Hepatocyte (in vitro differentiated cells): ENCODE results near the gene FAM83D. TPM values are rescaled to one million over a fixed set of nuclear protein-coding genes. Genes with fewer than 3 reads are reported as not detected.

Source experiments
- DNase-seq: peaks from one replicate; pipeline ENCODE4 v3.0.0-alpha.2; 2016; ENCODE audit warnings: low spot score
- H2AFZ ChIP-seq: fragments of 200-600 bp; sonication (generic); 2 replicates; pipeline ENCODE4 v1.6.0; 2016; ENCODE audit warnings: antibody characterized with exemption, mild to moderate bottlenecking
- H3K27ac ChIP-seq: fragments of 200-600 bp; sonication (generic); 2 replicates; pipeline ENCODE4 v1.5.1; 2016; ENCODE audit warnings: mild to moderate bottlenecking
- H3K27me3 ChIP-seq: fragments of 200-600 bp; sonication (generic); 2 replicates; pipeline ENCODE4 v1.6.1; 2016
- H3K36me3 ChIP-seq: fragments of 200-600 bp; sonication (generic); replicated peaks from 2 replicates; pipeline ENCODE4 v1.5.1; 2016; ENCODE audit warnings: low read depth; ENCODE audit not compliant: insufficient read depth
- H3K4me1 ChIP-seq: fragments of 200-600 bp; sonication (generic); 2 replicates; pipeline ENCODE4 v1.5.1; 2016; ENCODE audit warnings: mild to moderate bottlenecking, moderate library complexity; ENCODE audit not compliant: insufficient read depth
- H3K4me2 ChIP-seq: fragments of 200-600 bp; sonication (generic); 2 replicates; pipeline ENCODE4 v1.6.0; 2016
- H3K4me3 ChIP-seq: fragments of 200-600 bp; sonication (generic); 2 replicates; pipeline ENCODE4 v1.5.1; 2016; ENCODE audit warnings: mild to moderate bottlenecking
- H3K79me2 ChIP-seq: fragments of 200-600 bp; sonication (generic); 2 replicates; pipeline ENCODE4 v1.6.0; 2017; ENCODE audit warnings: mild to moderate bottlenecking
- H3K9me2 ChIP-seq: fragments of 200-600 bp; sonication (generic); replicated peaks from 2 replicates; pipeline ENCODE4 v1.6.0; 2017; ENCODE audit warnings: mild to moderate bottlenecking; ENCODE audit not compliant: insufficient read depth
- H3K9me3 ChIP-seq: fragments of 200-600 bp; sonication (generic); 2 replicates; pipeline ENCODE4 v1.5.1; 2016; ENCODE audit warnings: low read depth, mild to moderate bottlenecking
- H4K20me1 ChIP-seq: fragments of 200-600 bp; sonication (generic); 2 replicates; pipeline ENCODE4 v1.6.0; 2016; ENCODE audit warnings: mild to moderate bottlenecking; ENCODE audit not compliant: insufficient read depth, poor library complexity, severe bottlenecking
- CTCF ChIP-seq: fragments of 200-600 bp; sonication (generic); IDR thresholded peaks from 2 replicates; pipeline ENCODE4 v1.5.1; 2016; ENCODE audit warnings: antibody characterized with exemption, mild to moderate bottlenecking; ENCODE audit not compliant: poor library complexity
- EZH2 ChIP-seq: fragments of 200-600 bp; sonication (generic); IDR thresholded peaks from 2 replicates; pipeline ENCODE4 v1.6.1; 2016; ENCODE audit warnings: antibody characterized with exemption, mild to moderate bottlenecking, borderline replicate concordance
- EZH2phosphoT487 ChIP-seq: fragments of 200-600 bp; sonication (generic); IDR thresholded peaks from one replicate; pipeline ENCODE4 v1.6.1; 2018; ENCODE audit warnings: antibody characterized with exemption, mild to moderate bottlenecking, low read depth, moderate library complexity; ENCODE audit not compliant: unreplicated experiment, severe bottlenecking
- WGBS: methylation state at CpG from one replicate; pipeline ENCODE4 v1.1.6; 2016; ENCODE audit warnings: low lambda C conversion rate; ENCODE audit errors: missing lambda C conversion rate; 5-methylcytosine and 5-hydroxymethylcytosine counted together
- polyA plus RNA-seq: library from polyadenylated mRNA; unstranded; fragments of >200 nt; fragmentation: Nextera tagmentation; extraction: Ambion mirVana; gene quantifications from 2 replicates; pipeline ENCODE4 v1.2.1, GENCODE V29; 2016
- total RNA-seq: library from RNA; depleted of rRNA; stranded (reverse); fragments of >200 nt; gene quantifications from 2 replicates; pipeline ENCODE4 v1.2.3, GENCODE V29; 2014

The FAM83D gene
- total and polyA plus RNA-seq, 2 experiments from 2014 or later = 5.4 to 6.3 TPM

GRCh38 chr20:38961530-38962043, 35.4 kb downstream of the FAM83D start:
- Histone ChIP-seq H3K4me3 (peak overlapping the region; percentile 43), H3K79me2 (peaks cover 39% of the 10 kb centered on the region), H4K20me1 (no peaks in the 10 kb centered on the region), H3K9me3 (no peaks in the 10 kb centered on the region), H3K9me2 (no peaks in the 10 kb centered on the region), H2AFZ (peak overlapping the region; percentile 92), H3K27me3 (no peaks in the 10 kb centered on the region), H3K4me2 (peak overlapping the region; percentile 81), H3K36me3 (no peaks in the 10 kb centered on the region), H3K27ac (peak overlapping the region; percentile 58), H3K4me1 (peaks cover 11% of the 10 kb centered on the region)
- DNase-seq = no peak
- 16% methylated on average over 16 of the region's 16 CpGs for WGBS
- TF ChIP-seq CTCF (no peak), EZH2 (no peak), EZH2phosphoT487 (no peak)

- Histone ChIP-seq H4K20me1 (no peaks in the 10 kb centered on the region), H3K27ac (peak within 1 kb of the TSS; percentile 94), H3K79me2 (peaks cover 46% of the 10 kb centered on the region), H3K9me3 (no peaks in the 10 kb centered on the region), H3K4me3 (peak within 1 kb of the TSS; percentile 65), H3K4me2 (peak within 1 kb of the TSS; percentile 88), H3K36me3 (no peaks in the 10 kb centered on the region), H3K9me2 (no peaks in the 10 kb centered on the region), H3K4me1 (peaks cover 11% of the 10 kb centered on the region), H2AFZ (peak within 1 kb of the TSS; percentile 92), H3K27me3 (no peaks in the 10 kb centered on the region)
- peak; percentile 100 for DNase-seq
- TF ChIP-seq CTCF = peak; percentile 43
- TF ChIP-seq EZH2phosphoT487 = no peak
- no peak for TF ChIP-seq EZH2
- WGBS = 2% methylated on average over 63 of the region's 70 CpGs
These were observed 36.1 kb downstream of the FAM83D start, which contains the start of gene DHX35 for GRCh38 chr20:38962044-38962927. Gene DHX35, plus strand, starts transcription at chr20:38962344. Its CDS starts 24 bp downstream, at chr20:38962368.

GRCh38 chr20:38962928-38963401, 36.7 kb downstream of the FAM83D start:
- Histone ChIP-seq H3K36me3 (no peaks in the 10 kb centered on the region), H3K79me2 (peaks cover 52% of the 10 kb centered on the region), H4K20me1 (no peaks in the 10 kb centered on the region), H3K9me3 (no peaks in the 10 kb centered on the region), H2AFZ (peak overlapping the region; percentile 75), H3K27me3 (no peaks in the 10 kb centered on the region), H3K27ac (peak overlapping the region; percentile 94), H3K9me2 (no peaks in the 10 kb centered on the region), H3K4me3 (peak overlapping the region; percentile 65), H3K4me1 (peaks cover 11% of the 10 kb centered on the region), H3K4me2 (peak overlapping the region; percentile 88)
- WGBS = 17% methylated on average over 5 of the region's 5 CpGs
- no peak for TF ChIP-seq CTCF
- TF ChIP-seq EZH2 = no peak
- no peak for TF ChIP-seq EZH2phosphoT487
- DNase-seq = no peak
